GM12892 (cell line): ENCODE measurements around the gene SLC22A17.

Source experiments
- POLR2A ChIP-seq: IDR thresholded peaks from 2 replicates; pipeline ENCODE4 v1.6.1; 2011; ENCODE audit warnings: low read depth, low read length, control low read depth
- POLR2AphosphoS5 ChIP-seq: IDR thresholded peaks from 2 replicates; pipeline ENCODE4 v1.6.1; 2011; ENCODE audit warnings: low read depth, low read length, control low read depth

- TF ChIP-seq POLR2A = no peak
- TF ChIP-seq POLR2AphosphoS5 = no peak
Measured at GRCh38 chr14:23360496-23360895, 7.8 kb upstream of the SLC22A17 start.
